ENCODE data around the gene FAM180B.
"Not testable (repeated sequence)": the region's sequence is repeated elsewhere in the genome, so short reads cannot be mapped to it uniquely, and the experiment has no call there.

The FAM180B gene, protein sequence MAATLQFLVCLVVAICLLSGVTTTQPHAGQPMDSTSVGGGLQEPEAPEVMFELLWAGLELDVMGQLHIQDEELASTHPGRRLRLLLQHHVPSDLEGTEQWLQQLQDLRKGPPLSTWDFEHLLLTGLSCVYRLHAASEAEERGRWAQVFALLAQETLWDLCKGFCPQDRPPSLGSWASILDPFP

GRCh38 chr11:47586098-47586855, at the start of gene FAM180B:
Gene FAM180B (plus strand): TSS chr11:47586678. CDS start chr11:47586769, 91 bp downstream.
- no peak for DNase-seq

- DNase-seq: no peak
These were observed 49.6 kb upstream of the FAM180B start for GRCh38 chr11:47536915-47537314.

DNA sequence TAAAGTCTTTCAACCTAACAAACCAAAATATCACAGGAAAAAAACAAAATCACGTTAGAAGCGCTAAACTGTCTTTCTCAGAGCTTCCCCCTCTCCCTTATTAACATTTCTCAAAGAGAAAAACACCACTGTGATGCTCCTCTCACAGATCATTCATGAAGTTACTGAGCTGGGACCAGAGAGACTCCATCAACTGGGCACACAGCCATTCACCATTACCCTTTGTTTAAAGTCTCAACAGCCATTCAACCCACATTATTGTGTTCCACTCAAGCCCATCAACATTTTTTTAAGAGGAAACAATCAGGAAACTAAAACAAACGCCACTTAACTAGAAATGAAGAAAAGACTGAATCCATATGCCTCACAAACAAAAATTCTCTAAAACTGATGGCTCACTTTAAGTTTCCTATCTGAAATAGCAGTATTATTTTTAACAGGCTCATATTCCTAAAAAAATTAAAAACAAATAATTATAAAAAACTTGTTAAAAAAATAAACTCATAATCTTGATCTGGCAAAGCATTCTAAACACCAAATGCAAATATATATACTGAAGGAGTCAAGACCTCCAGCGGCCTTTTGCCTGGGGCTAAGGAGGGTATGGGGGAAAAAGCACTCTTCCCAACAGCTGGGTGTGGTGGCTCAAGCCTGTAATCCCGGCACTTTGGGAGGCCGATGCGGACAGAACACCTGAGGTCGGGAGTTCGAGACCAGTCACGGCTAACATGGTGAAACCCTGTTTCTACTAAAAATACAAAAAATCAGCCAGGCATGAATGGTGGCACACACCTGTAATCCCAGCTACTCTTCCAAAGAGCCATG, 47.5 kb upstream of the FAM180B start:
- no peak for DNase-seq

GRCh38 chr11:47539681-47540039, 46.8 kb upstream of the FAM180B start:
- no peak for DNase-seq

DNA sequence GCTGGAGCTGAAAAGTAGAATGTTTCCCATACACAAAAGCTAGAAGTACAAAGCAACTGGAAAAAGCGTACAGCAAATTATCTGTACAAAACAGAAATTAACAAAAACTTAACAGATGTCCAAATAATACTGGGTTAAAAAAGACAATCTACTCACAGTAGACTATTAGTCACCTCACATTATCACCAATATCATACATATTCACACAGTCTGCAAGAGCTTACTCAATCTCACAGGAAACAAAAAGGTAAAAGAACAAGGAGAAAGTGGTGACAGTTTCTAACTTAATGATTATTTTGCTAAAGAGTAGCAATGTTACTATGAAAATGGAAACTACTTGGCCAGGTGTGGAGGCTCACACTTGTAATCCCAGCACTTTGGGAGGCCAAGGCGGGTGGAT, 45.4 kb upstream of the FAM180B start:
- DNase-seq: no peak

- DNase-seq: no peak
These were observed 41.2 kb upstream of the FAM180B start for GRCh38 chr11:47545298-47545697.

GRCh38 chr11:47546274-47546673, 40.2 kb upstream of the FAM180B start:
- DNase-seq: not testable (repeated sequence)

GRCh38 chr11:47550288-47551047, 36.0 kb upstream of the FAM180B start:
- DNase-seq: no peak

DNA sequence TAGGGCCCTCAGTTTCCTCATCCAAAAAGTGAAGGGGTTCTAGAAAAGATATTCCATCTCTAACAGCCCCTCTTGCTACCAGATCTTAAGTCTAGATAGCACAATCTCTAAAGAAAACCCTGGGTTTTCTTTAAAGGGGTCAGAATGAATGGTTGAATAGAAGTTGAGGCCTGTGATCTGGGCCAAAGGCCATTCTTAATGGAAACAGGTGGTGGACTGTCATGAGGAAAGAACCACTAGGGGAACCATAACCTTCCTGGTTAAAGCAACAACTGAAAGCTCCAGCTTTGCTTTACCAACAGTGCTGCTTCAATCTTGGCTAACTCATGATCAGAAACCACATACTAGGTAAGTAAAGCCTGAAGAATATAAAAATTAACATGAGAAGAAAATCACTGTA, 35.4 kb upstream of the FAM180B start:
- DNase-seq: no peak

GRCh38 chr11:47552056-47552565, 34.4 kb upstream of the FAM180B start:
- no peak for DNase-seq

DNA sequence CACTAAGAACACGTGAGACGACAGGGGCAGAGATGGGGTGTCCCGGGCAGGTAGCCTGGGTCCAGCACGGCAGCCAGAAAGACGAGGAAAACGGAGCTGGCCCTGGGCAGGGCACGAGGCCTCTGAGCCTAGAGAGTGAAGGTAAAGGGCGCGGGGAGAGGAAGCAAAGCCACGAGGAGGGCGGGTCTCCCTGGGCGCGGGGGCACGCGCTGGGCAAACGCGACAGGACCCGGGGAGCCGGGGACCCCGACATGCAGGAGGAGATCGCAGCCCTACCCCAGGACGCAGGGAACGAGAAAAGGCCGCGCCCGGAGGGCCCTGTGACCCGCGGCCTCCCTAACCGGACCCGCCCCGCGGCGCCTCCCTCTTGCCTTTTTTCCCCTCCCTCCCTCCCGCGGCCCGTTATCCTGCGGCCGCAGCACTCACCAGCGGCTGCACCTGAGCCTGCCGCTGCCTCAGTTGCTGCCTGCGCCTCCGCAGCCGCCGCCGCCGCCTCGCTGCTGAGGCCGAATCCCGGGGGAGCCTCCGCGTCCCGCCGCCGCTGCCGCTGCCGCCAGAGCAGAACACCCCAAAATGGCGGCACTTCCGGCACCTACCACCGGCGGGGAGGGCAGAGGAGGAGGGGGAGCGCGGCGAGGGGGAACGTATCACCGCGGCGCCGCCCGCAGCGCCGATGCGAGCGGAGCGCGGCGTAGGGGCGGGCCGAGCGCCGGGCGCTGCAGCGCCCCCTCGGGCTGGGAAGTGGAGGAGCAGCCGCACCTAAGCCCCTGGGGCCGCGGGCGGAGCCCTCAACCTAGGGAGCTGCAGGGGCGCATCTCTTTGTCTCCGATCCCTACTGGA, 33.7 kb upstream of the FAM180B start, which contains the start of gene CELF1:
Gene CELF1 (minus strand): TSS at position 567 of the 840 bp plus-strand sequence. CDS start 53,609 bp downstream, outside the sequence.
- DNase-seq: peak; percentile 77

DNA sequence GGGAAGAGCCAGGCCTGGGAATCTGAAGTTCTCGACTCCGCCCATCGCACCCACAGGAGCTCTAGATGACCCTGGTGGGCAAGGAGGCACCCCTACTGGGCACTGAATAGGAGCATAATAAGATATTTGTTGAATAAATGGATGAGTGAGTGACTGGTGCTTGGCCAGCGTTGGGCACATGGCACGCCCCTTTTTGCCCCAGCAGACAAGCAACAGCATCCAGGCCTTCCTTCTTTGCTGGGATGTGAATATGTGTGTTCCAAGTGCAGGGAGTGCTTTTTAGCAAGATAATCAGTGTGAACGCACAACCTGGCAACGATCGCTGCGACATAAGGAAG, 33.1 kb upstream of the FAM180B start:
- no peak for DNase-seq

DNA sequence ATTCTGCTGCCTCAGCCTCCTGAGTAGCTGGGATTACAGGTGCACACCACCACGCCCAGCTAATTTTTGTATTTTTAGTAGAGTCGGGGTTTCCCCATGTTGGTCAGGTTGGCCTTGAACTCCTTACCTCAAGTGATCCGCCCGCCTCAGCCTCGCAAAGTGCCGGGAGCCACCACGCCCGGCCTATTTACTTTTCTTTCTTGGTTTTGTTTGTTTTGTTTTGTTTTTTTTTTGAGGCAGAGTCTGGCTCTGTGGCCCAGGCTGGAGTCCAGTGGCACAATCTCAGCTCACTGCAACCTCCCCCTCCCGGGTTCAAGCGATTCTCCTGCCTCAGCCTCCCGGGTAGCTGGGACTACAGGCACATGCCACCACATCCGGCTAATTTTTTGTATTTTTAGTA, 29.5 kb upstream of the FAM180B start:
- not testable (repeated sequence) for DNase-seq

GRCh38 chr11:47558695-47559094, 27.8 kb upstream of the FAM180B start:
- DNase-seq: no peak

DNA sequence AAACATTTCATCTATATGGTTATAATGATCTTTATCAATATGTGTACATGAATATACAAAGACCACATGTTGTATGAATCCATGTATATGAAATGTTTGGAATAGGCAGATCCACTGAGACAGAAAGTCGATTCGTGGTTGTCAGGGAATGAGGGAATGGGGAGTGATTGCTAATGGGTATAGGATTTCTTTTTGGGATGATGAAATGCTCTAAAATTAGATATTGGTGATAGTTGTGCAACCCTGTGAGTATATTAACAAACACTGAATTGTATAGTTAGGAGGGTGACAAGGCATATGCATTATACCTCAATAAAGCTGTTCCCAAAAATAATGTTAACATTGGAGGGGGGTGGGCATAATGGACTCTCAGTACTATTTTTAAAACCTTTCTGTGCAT, 26.1 kb upstream of the FAM180B start:
- DNase-seq: no peak

GRCh38 chr11:47562393-47562792, 24.1 kb upstream of the FAM180B start:
- not testable (repeated sequence) for DNase-seq

DNA sequence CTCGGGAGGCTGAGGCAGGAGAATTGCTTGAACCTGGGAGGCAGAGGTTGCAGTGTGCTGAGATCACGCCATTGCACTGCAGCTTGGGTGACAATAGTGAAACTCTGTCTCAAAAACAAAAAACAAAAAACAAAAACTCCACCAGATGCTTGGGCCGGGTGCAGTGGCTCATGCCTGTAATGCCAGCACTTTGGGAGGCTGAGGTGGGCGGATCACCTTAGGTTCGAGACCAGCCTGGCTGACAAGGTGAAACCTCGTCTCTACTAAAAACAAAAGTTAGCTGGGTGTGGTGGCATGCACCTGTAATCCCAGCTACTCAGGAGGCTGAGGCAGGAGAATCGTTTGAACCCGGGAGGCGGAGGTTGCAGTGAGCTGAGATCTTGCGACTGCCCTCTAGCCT, 22.1 kb upstream of the FAM180B start:
- DNase-seq: not testable (repeated sequence)

GRCh38 chr11:47564933-47565339, 21.5 kb upstream of the FAM180B start:
- DNase-seq: no peak

DNA sequence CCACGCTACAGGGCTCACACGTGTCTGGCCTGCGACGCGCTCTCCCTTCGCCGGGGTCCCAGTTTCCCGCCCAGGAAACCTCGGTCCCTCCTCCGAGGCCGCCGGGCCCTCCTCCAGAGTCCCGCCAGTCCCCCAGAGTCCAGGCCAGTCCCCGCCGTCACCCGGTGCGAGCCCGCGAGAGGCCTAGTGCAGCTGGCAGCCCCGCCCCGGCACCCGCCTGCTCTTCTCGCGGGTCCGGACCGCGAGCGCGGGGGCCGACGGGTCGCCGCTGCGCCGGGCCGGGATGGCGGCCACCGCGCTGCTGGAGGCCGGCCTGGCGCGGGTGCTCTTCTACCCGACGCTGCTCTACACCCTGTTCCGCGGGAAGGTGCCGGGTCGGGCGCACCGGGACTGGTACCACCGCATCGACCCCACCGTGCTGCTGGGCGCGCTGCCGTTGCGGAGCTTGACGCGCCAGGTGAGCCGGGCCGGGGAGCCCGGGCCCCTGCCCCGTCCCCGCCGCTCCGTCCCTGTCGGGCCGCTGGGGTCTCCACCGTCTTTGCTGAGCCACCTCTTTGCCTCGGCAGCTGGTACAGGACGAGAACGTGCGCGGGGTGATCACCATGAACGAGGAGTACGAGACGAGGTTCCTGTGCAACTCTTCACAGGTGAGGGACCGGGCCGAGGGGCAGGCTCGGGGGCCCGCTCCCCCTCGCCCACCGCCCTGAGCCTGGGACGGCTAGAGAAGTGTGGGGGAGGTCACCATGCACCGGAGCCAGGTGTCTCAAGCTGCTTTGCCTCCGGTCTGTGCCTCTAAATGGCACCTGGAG, 20.9 kb upstream of the FAM180B start, which contains the start of gene PTPMT1:
Gene PTPMT1 (plus strand): TSS at position 260 of the 809 bp plus-strand sequence. CDS start 24 bp downstream, at position 284.
- DNase-seq: peak; percentile 27

DNA sequence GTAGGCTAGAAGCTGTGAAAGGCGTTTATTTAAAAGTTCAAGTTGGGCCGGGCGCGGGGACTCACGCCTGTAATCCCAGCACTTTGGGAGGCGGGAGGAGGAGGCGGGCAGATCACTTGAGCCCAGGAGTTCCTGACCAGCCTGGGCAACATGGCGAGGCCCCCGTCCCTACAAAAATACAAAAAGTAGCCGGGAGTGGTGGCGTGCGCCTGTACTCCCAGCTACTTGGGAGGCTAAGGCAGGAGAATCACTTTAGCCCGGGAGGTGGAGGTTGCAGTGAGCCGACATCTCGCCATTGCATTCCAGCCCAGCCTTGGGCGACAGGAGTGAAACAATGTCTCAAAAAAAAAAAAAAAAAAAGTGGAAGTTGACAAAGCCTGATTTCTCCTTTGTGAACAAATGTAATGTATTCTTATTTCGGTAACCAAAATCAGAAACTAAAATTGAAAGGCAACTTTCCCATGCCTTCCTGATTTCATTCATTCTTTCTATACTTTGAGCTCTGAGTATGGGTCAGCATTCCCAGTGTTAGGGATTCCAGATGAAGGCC, 20.3 kb upstream of the FAM180B start:
- DNase-seq: no peak

Data from amniotic stem cell (primary cell).